T47D (cell line): ENCODE data around the gene RPS3A.
"Not testable (repeated sequence)": the region's sequence is repeated elsewhere in the genome, so short reads cannot be mapped to it uniquely, and the experiment has no call there.

Source experiments
- DNase-seq, 2 experiments: peaks; one replicate each; pipeline versions ENCODE4 v3.0.0 to v3.0.0-alpha.2; 2011 to 2012; ENCODE audit warnings: low read depth in 1 of 2, low spot score in 1 of 2
- JUND ChIP-seq: IDR thresholded peaks from 2 replicates; pipeline ENCODE4 v1.6.1; 2012; ENCODE audit warnings: low read depth
- in situ Hi-C: cut with HindIII; loops from 2 replicates; pipeline ENCODE4 v1.10.0; 2016; ENCODE audit warnings: low sequenced_read_pairs, low pct_unique_long_range_greater_than_20kb

RPS3A gene

GRCh38 chr4:151099229-151099975 is at the start of gene RPS3A:
Gene RPS3A (plus strand): TSS chr4:151099628. CDS start chr4:151099653, 25 bp downstream.
- no peak for TF ChIP-seq JUND
- peak; percentile 67 to 97 for DNase-seq
- in situ Hi-C loops: no loop called here

GRCh38 chr4:151052785-151053184 is 46.6 kb upstream of the RPS3A start:
- in situ Hi-C loops: no loop called here
- no peak for DNase-seq
- no peak for TF ChIP-seq JUND

- no peak for DNase-seq
- in situ Hi-C loops: no loop called here
- TF ChIP-seq JUND: no peak
Observed at GRCh38 chr4:151055539-151055938, 43.9 kb upstream of the RPS3A start.

- in situ Hi-C loops, DNase-seq: not testable (repeated sequence)
Observed at GRCh38 chr4:151063143-151063542, 36.3 kb upstream of the RPS3A start.

- TF ChIP-seq JUND: no peak
- in situ Hi-C loops: no loop called here
Observed at GRCh38 chr4:151067316-151067970, 32.0 kb upstream of the RPS3A start.

GRCh38 chr4:151074416-151074916 is 25.0 kb upstream of the RPS3A start:
- in situ Hi-C loops: no loop called here
- TF ChIP-seq JUND: no peak
- no peak for DNase-seq

More at GRCh38 chr4:151067316-151067970, 32.0 kb upstream of the RPS3A start:
- no peak for DNase-seq

- DNase-seq, in situ Hi-C loops: not testable (repeated sequence)
Observed at GRCh38 chr4:151077978-151078377, 21.4 kb upstream of the RPS3A start.

GRCh38 chr4:151087467-151087866 is 12.0 kb upstream of the RPS3A start:
- no peak for TF ChIP-seq JUND
- DNase-seq: no peak
- in situ Hi-C loops: no loop called here

GRCh38 chr4:151091047-151091446 is 8.4 kb upstream of the RPS3A start:
- in situ Hi-C loops: no loop called here
- no peak for DNase-seq
- no peak for TF ChIP-seq JUND

GRCh38 chr4:151092488-151092887 is 6.9 kb upstream of the RPS3A start:
- in situ Hi-C loops: no loop called here
- no peak for TF ChIP-seq JUND
- no peak for DNase-seq

GRCh38 chr4:151093203-151093602 is 6.2 kb upstream of the RPS3A start:
- no peak for TF ChIP-seq JUND
- no peak for DNase-seq
- in situ Hi-C loops: no loop called here

- DNase-seq: no peak
- in situ Hi-C loops: no loop called here
- TF ChIP-seq JUND: no peak
Observed at GRCh38 chr4:151094290-151094751, 5.1 kb upstream of the RPS3A start.

- DNase-seq: no peak
- in situ Hi-C loops: no loop called here
- no peak for TF ChIP-seq JUND
Observed at GRCh38 chr4:151095142-151095541, 4.3 kb upstream of the RPS3A start.
